Heart right ventricle (tissue), 16 donors: Measurements from ENCODE around the gene ITIH3. TPM values are rescaled to one million over a fixed set of nuclear protein-coding genes. Genes with fewer than 3 reads are reported as not detected.
A peak's percentile ranks its signal among the peaks of the same experiment; 100 is the strongest.

Experiments
- ATAC-seq, 8 donors: fragments of 200-7000 bp; cut with Tn5 transposase; one replicate each; pipeline ENCODE4 v1.9.1; 2020; ENCODE audit warnings: mild to moderate bottlenecking in 8 of 8, moderate library complexity in 8 of 8, moderate number of reproducible peaks in 1 of 8
- DNase-seq, 2 donors: peaks; one replicate each; pipeline ENCODE4 v3.0.0-alpha.2; 2020
- H3K27ac ChIP-seq, 10 donors: fragments of 200-600 bp; sonication (generic) in 2 of 10; one replicate each; pipeline versions ENCODE4 v1.5.0 to v1.8.0; 2020 to 2022; ENCODE audit warnings: mild to moderate bottlenecking in 3 of 10
- H3K27me3 ChIP-seq, 7 donors: fragments of 200-600 bp; one replicate each; pipeline ENCODE4 v1.8.0; 2021 to 2022; ENCODE audit warnings: mild to moderate bottlenecking in 2 of 7
- H3K36me3 ChIP-seq, 9 donors: fragments of 200-600 bp; sonication (generic) in 1 of 9; one replicate each; pipeline versions ENCODE4 v1.5.0 to v1.8.0; 2020 to 2022; ENCODE audit warnings: mild to moderate bottlenecking in 2 of 9
- H3K4me1 ChIP-seq, 9 donors: fragments of 200-600 bp; sonication (generic) in 1 of 9; one replicate each; pipeline versions ENCODE4 v1.5.0 to v1.8.0; 2020 to 2022; ENCODE audit warnings: mild to moderate bottlenecking in 4 of 9
- H3K4me3 ChIP-seq, 10 donors: fragments of 200-600 bp; sonication (generic) in 2 of 10; one replicate each; pipeline versions ENCODE4 v1.5.0 to v1.8.0; 2020 to 2022; ENCODE audit warnings: mild to moderate bottlenecking in 7 of 10, moderate library complexity in 2 of 10
- H3K9me3 ChIP-seq, 11 donors: fragments of 200-600 bp in 10 of 11; sonication (generic) in 2 of 11; one replicate each; pipeline versions ENCODE4 v1.5.0 to v1.8.0; 2013 to 2022; ENCODE audit warnings: mild to moderate bottlenecking in 2 of 11, control low read depth in 1 of 11, moderate library complexity in 1 of 11
- CTCF ChIP-seq, 9 donors: fragments of 200-600 bp; sonication (generic) in 2 of 9; IDR thresholded peaks; one replicate each; pipeline versions ENCODE4 v1.5.0 to v1.8.0; 2021 to 2022; ENCODE audit warnings: antibody characterized with exemption in 9 of 9, mild to moderate bottlenecking in 5 of 9, moderate library complexity in 1 of 9
- WGBS, 2 donors: extraction: QIAGEN DNeasy Blood & Tissue Kit; methylation state at CpG; one replicate each; pipeline ENCODE4 v1.1.7; 2013; ENCODE audit warnings: inconsistent platforms in 1 of 2; 5-methylcytosine and 5-hydroxymethylcytosine counted together
- intact Hi-C, 10 donors: fragments of 100-400 bp; cut with DNase I; formaldehyde crosslinking; loops; one replicate each; pipeline versions ENCODE4 v1.11.1 to v1.14.2; 2022
- polyA plus RNA-seq, 2 donors: library from polyadenylated mRNA; stranded (reverse); fragments of 200-250 nt; gene quantifications; one replicate each; pipeline ENCODE4 v1.2.3, GENCODE V29; 2013
- total RNA-seq, 10 donors: library from RNA; stranded (reverse); fragmentation: NEBNext Ultra II Directional in 3 of 10; extraction: Animal tissue kit (Norgen Biotek cat#: 25700) in 3 of 10; gene quantifications; one replicate each; pipeline versions ENCODE4 v1.2.1 to v1.2.4, GENCODE V29; 2021 to 2023
- donor health status: Arrhythmogenic right ventricular cardiomyopathy.
- donor health status: ischemic (EF 13 %, LVEDD 7.1; RV severe dilation, severe dysfunction).
- donor health status: healthy with polysubstance abuse.
- donor health status: DM: no; HTN: yes; CAD: no.
- donor health status: DM: no; HTN: no; CAD: no.
- donor health status: ischemic (EF 25% LVEDD 6.9; RV normal size, moderate dysfunction).
- donor health status: ischemic (EF 25% LVEDD 5.7; RV mildly dilated, moderate dysfunction).
- donor health status: healthy.
- donor health status: DM: yes; HTN: yes; CAD: no.
- donor health status: Ischemic cardiomyopathy.
- donor health status: ischemic (EF 35%, LVEDD 5.7; RV mildly dilated, moderate dysfunction).
- donor health status: nonischemic (EF 11% LVEDD 7.7; RV severe dilation, severe dysfunction).
- donor health status: DM: yes; HTN: yes; CAD: no.
- donor health status: PGD.
- donor health status: ischemic (EF 29% LVEDD 5.4; RV normal size, mild dysfunction).
- donor health status: nonischemic (EF 23%, LVEDD 6.1; RV moderate dilation, normal function).

Gene ITIH3
- total and polyA plus RNA-seq, 12 donors = 0.13 to 1.3 (median 0.52) TPM

- Histone ChIP-seq H3K36me3 (no peaks in the 10 kb centered on the region), H3K27ac (no peak overlapping the region), H3K4me3 (no peak overlapping the region), H3K4me1 (no peaks in the 10 kb centered on the region), H3K27me3 (peaks cover 0 to 8% (median 0%) of the 10 kb centered on the region in 7 donors), H3K9me3 (no peaks in the 10 kb centered on the region)
- ATAC-seq = no peak
- TF ChIP-seq CTCF (IDR thresholded peaks at IDR 0.05) = no peak
- intact Hi-C loops = no loop called here
- DNase-seq = no peak
- WGBS, 2 donors = 78 to 80% methylated on average over 5 of the region's 5 CpGs
Measured at GRCh38 chr3:52784931-52785590, 9.5 kb upstream of the ITIH3 start.

- no peak for ATAC-seq
- H3K4me1 ChIP-seq = no peaks in the 10 kb centered on the region
- no peaks in the 10 kb centered on the region for H3K36me3 ChIP-seq
- no peak for TF ChIP-seq CTCF (IDR thresholded peaks at IDR 0.05)
- H3K27me3 ChIP-seq = peaks cover 0 to 8% (median 0%) of the 10 kb centered on the region in 7 donors
- H3K27ac ChIP-seq = no peak overlapping the region
- intact Hi-C loops = no loop called here
- no peak for DNase-seq
- no peaks in the 10 kb centered on the region for H3K9me3 ChIP-seq
- no peak overlapping the region for H3K4me3 ChIP-seq
- 85 to 89% methylated on average over 19 of the region's 19 CpGs for WGBS, 2 donors
Measured at GRCh38 chr3:52786330-52787215, 8.0 kb upstream of the ITIH3 start.

- no peak overlapping the region for H3K4me3 ChIP-seq
- 84 to 85% methylated on average over 11 of the region's 11 CpGs for WGBS, 2 donors
- no peaks in the 10 kb centered on the region for H3K36me3 ChIP-seq
- no peak for DNase-seq
- H3K27me3 ChIP-seq = peaks cover 0 to 7% (median 0%) of the 10 kb centered on the region in 7 donors
- H3K9me3 ChIP-seq = no peaks in the 10 kb centered on the region
- intact Hi-C loops = no loop called here
- H3K27ac ChIP-seq = no peak overlapping the region
- TF ChIP-seq CTCF (IDR thresholded peaks at IDR 0.05) = no peak
- no peaks in the 10 kb centered on the region for H3K4me1 ChIP-seq
- ATAC-seq = no peak
Measured at GRCh38 chr3:52787246-52787645, 7.3 kb upstream of the ITIH3 start.

GRCh38 chr3:52787672-52788625 lies 6.6 kb upstream of the ITIH3 start:
- H3K4me1 ChIP-seq = no peaks in the 10 kb centered on the region
- no peak for DNase-seq

More at GRCh38 chr3:52787672-52788625, 6.6 kb upstream of the ITIH3 start:
- Histone ChIP-seq H3K27ac (no peak overlapping the region), H3K9me3 (no peaks in the 10 kb centered on the region), H3K4me3 (no peak overlapping the region), H3K36me3 (no peaks in the 10 kb centered on the region), H3K27me3 (peaks cover 0 to 3% (median 0%) of the 10 kb centered on the region in 7 donors)
- 60 to 70% methylated on average over 17 of the region's 17 CpGs for WGBS, 2 donors
- ATAC-seq = peak in 5 of 8 donors; percentile 6 to 41 (median 25)
- intact Hi-C loops = no loop called here
- no peak for TF ChIP-seq CTCF (IDR thresholded peaks at IDR 0.05)
